H9 (cell line): ENCODE data around the gene RPRD1B. TPM values are rescaled to one million over a fixed set of nuclear protein-coding genes. Genes with fewer than 3 reads are reported as not detected.

Experiments
- DNase-seq: peaks from one replicate; pipeline ENCODE4 v3.0.0-alpha.2; 2017
- H2AFZ ChIP-seq: one replicate; pipeline ENCODE4 v1.6.1; 2013; ENCODE audit warnings: mild to moderate bottlenecking, low read length, control low read depth, moderate library complexity
- H2AK5ac ChIP-seq: 2 replicates; pipeline ENCODE4 v1.6.1; 2013; ENCODE audit warnings: low read length, control low read depth, mixed read lengths; ENCODE audit not compliant: insufficient read length
- H2BK120ac ChIP-seq: one replicate; pipeline ENCODE4 v1.6.1; 2013; ENCODE audit warnings: low read depth, mild to moderate bottlenecking, low read length, control low read depth, inconsistent platforms; ENCODE audit not compliant: poor library complexity, severe bottlenecking
- H2BK12ac ChIP-seq: 2 replicates; pipeline ENCODE4 v1.6.1; 2013; ENCODE audit warnings: low read length, control low read depth, mixed read lengths, low read depth; ENCODE audit not compliant: insufficient read length
- H2BK15ac ChIP-seq: 2 replicates; pipeline ENCODE4 v1.6.1; 2013; ENCODE audit warnings: low read depth, low read length, control low read depth
- H2BK20ac ChIP-seq: one replicate; pipeline ENCODE4 v1.6.1; 2013; ENCODE audit warnings: low read depth, mild to moderate bottlenecking, low read length, control low read depth, inconsistent platforms; ENCODE audit not compliant: poor library complexity, severe bottlenecking
- H2BK5ac ChIP-seq: 2 replicates; pipeline ENCODE4 v1.6.1; 2013; ENCODE audit warnings: low read length, control low read depth, mixed read lengths; ENCODE audit not compliant: insufficient read length
- H3K14ac ChIP-seq: 2 replicates; pipeline ENCODE4 v1.6.1; 2013; ENCODE audit warnings: low read length, control low read depth; ENCODE audit not compliant: insufficient read depth
- H3K18ac ChIP-seq: 2 replicates; pipeline ENCODE4 v1.6.1; 2013; ENCODE audit warnings: low read depth, mild to moderate bottlenecking, mixed read lengths, low read length, control low read depth; ENCODE audit not compliant: insufficient read length
- H3K23ac ChIP-seq: 2 replicates; pipeline ENCODE4 v1.6.1; 2013; ENCODE audit warnings: low read length, control low read depth, mixed read lengths, low read depth; ENCODE audit not compliant: insufficient read length
- H3K23me2 ChIP-seq: 2 replicates; pipeline ENCODE4 v1.6.1; 2013; ENCODE audit warnings: low read depth, mild to moderate bottlenecking, mixed read lengths, low read length, control low read depth; ENCODE audit not compliant: insufficient read length, poor library complexity, severe bottlenecking
- H3K27ac ChIP-seq: 2 replicates; pipeline ENCODE4 v1.5.1; 2013; ENCODE audit warnings: low read length, control low read depth, mixed read lengths, low read depth; ENCODE audit not compliant: insufficient read length
- H3K27me3 ChIP-seq: 2 replicates; pipeline ENCODE4 v1.6.1; 2013; ENCODE audit warnings: low read length, control low read depth, inconsistent platforms; ENCODE audit not compliant: insufficient read depth
- H3K4ac ChIP-seq: 2 replicates; pipeline ENCODE4 v1.6.1; 2013; ENCODE audit warnings: low read depth, mild to moderate bottlenecking, control low read depth, inconsistent platforms, low read length, moderate library complexity
- H3K4me1 ChIP-seq: 2 replicates; pipeline ENCODE4 v1.6.1; 2013; ENCODE audit warnings: low read length, control low read depth, inconsistent platforms; ENCODE audit not compliant: insufficient read depth
- H3K4me2 ChIP-seq: 2 replicates; pipeline ENCODE4 v1.6.1; 2013; ENCODE audit warnings: low read length, control low read depth, mixed read lengths; ENCODE audit not compliant: insufficient read length, insufficient read depth
- H3K56ac ChIP-seq: 2 replicates; pipeline ENCODE4 v1.6.1; 2013; ENCODE audit warnings: low read depth, mild to moderate bottlenecking, mixed read lengths, low read length, control low read depth; ENCODE audit not compliant: insufficient read length
- H3K79me1 ChIP-seq: 2 replicates; pipeline ENCODE4 v1.6.1; 2013; ENCODE audit warnings: low read depth, mild to moderate bottlenecking, moderate library complexity, low read length, control low read depth, inconsistent platforms; ENCODE audit not compliant: insufficient read depth, poor library complexity, severe bottlenecking
- H3K79me2 ChIP-seq: 2 replicates; pipeline ENCODE4 v1.6.1; 2013; ENCODE audit warnings: low read length, control low read depth, inconsistent platforms; ENCODE audit not compliant: insufficient read depth
- H3K9ac ChIP-seq: 2 replicates; pipeline ENCODE4 v1.6.1; 2013; ENCODE audit warnings: low read length, control low read depth, mixed read lengths; ENCODE audit not compliant: insufficient read length; ENCODE audit errors: extremely low read depth
- H3K9me3 ChIP-seq: one replicate; pipeline ENCODE4 v1.6.1; 2013; ENCODE audit warnings: low read depth, low read length, inconsistent platforms; ENCODE audit not compliant: control insufficient read depth
- H3T11ph ChIP-seq: one replicate; pipeline ENCODE4 v1.6.1; 2013; ENCODE audit warnings: mild to moderate bottlenecking, low read length, control low read depth, inconsistent platforms
- H4K20me1 ChIP-seq: one replicate; pipeline ENCODE4 v1.6.1; 2013; ENCODE audit not compliant: control insufficient read depth, insufficient read length, insufficient read depth
- H4K5ac ChIP-seq: 2 replicates; pipeline ENCODE4 v1.6.1; 2013; ENCODE audit warnings: low read depth, mild to moderate bottlenecking, mixed read lengths, low read length, control low read depth; ENCODE audit not compliant: insufficient read length
- H4K8ac ChIP-seq: replicated peaks from 2 replicates; pipeline ENCODE4 v1.6.1; 2013; ENCODE audit warnings: low read length, control low read depth, mixed read lengths, low read depth; ENCODE audit not compliant: insufficient read length
- H4K91ac ChIP-seq: 2 replicates; pipeline ENCODE4 v1.6.1; 2013; ENCODE audit warnings: low read depth, mild to moderate bottlenecking, moderate library complexity, mixed read lengths, low read length, control low read depth; ENCODE audit not compliant: insufficient read length
- H3K27ac Mint-ChIP-seq, 3 experiments: 2 replicates in 2 of 3; 3 replicates in 1 of 3; pipeline ENCODE4 v1.8.0; 2020 to 2021; ENCODE audit warnings: mixed read lengths in 3 of 3, mild to moderate bottlenecking in 1 of 3, moderate library complexity in 1 of 3
- H3K27me3 Mint-ChIP-seq: 2 replicates; pipeline ENCODE4 v1.8.0; 2021; ENCODE audit warnings: low read depth, mild to moderate bottlenecking, moderate library complexity, mixed read lengths
- H3K36me3 Mint-ChIP-seq, 3 experiments: 2 replicates in 2 of 3; 3 replicates in 1 of 3; pipeline ENCODE4 v1.8.0; 2020 to 2021; ENCODE audit warnings: low read depth in 3 of 3, mixed read lengths in 3 of 3; ENCODE audit not compliant: insufficient read depth in 1 of 3
- H3K4me1 Mint-ChIP-seq, 2 experiments: 2 replicates each; pipeline ENCODE4 v1.8.0; 2020; ENCODE audit warnings: mixed read lengths in 2 of 2
- H3K4me3 Mint-ChIP-seq, 2 experiments: 2 replicates in 1 of 2; 3 replicates in 1 of 2; pipeline ENCODE4 v1.8.0; 2020 to 2021; ENCODE audit warnings: mild to moderate bottlenecking in 2 of 2, mixed read lengths in 2 of 2, moderate library complexity in 1 of 2
- H3K9me3 Mint-ChIP-seq, 2 experiments: 2 replicates in 1 of 2; 3 replicates in 1 of 2; pipeline ENCODE4 v1.8.0; 2020; ENCODE audit warnings: mild to moderate bottlenecking in 2 of 2, mixed read lengths in 2 of 2, moderate library complexity in 1 of 2
- WGBS: extraction: QIAGEN DNeasy Blood & Tissue Kit; methylation state at CpG from one replicate; pipeline ENCODE4 v1.1.7; 2013; ENCODE audit warnings: missing lambda C conversion rate, low lambda C conversion rate, mixed read lengths; ENCODE audit not compliant: insufficient read length; ENCODE audit errors: extremely low coverage; 5-methylcytosine and 5-hydroxymethylcytosine counted together
- total RNA-seq: library from RNA; stranded (reverse); gene quantifications from 2 replicates; pipeline ENCODE4 v1.2.1, GENCODE V29; 2021
- TF ChIP-seq, protein P1 (sequence below): fragments of 200-600 bp; sonication (generic); conservative IDR thresholded peaks from 3 replicates; pipeline ENCODE4 v1.8.0; 2021; ENCODE audit warnings: antibody characterized with exemption, mild to moderate bottlenecking

Gene RPRD1B
- total RNA-seq, 1 experiment from 2014 or later = 34.3 TPM

DNA sequence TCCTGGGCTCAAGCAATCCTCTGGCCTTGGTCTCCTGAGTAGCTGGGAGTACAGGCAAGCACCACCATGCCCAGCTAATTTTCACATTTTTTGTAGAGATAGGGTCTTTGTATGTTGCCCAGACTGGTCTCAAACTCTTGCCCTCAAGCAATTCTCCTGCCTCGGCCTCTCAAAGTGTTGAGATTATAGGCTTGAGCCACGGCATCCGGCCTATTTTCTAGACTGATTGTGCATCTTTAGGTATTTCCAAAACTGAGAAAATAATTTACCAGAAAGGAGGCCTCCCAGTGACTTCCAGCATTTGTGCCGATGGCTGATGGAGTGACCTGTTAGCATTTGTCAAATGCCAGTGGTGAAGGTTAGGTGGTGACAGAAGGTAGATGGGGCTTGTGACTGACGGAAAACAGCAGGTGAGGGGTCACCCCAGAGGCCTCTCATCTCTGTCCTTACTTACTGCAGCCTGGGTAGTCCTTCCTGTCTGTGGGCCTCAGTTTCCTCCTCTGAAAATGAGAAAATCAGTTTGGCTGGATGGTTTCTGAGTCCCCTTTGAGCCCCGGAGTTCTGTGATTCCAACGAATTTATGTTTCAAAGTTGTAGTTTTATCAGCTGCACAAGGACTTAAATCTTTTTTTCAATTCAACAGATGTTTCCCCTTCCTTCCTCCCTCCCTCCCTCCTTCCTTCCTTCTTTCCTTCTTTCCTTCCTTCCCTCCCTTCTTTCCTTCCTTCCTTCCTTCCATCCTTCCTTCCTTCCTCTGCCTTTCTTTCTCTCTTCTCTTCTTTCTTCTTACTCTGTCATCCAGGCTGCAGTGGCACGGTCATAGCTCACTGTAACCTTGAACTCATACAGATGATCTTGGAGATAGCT, 78.1 kb downstream of the RPRD1B start:
- H3K27ac Mint-ChIP-seq = no peak overlapping the region
- no peak overlapping the region for H3K23ac ChIP-seq

More for the DNA sequence above, 78.1 kb downstream of the RPRD1B start:
- TF ChIP-seq, protein P1, sequence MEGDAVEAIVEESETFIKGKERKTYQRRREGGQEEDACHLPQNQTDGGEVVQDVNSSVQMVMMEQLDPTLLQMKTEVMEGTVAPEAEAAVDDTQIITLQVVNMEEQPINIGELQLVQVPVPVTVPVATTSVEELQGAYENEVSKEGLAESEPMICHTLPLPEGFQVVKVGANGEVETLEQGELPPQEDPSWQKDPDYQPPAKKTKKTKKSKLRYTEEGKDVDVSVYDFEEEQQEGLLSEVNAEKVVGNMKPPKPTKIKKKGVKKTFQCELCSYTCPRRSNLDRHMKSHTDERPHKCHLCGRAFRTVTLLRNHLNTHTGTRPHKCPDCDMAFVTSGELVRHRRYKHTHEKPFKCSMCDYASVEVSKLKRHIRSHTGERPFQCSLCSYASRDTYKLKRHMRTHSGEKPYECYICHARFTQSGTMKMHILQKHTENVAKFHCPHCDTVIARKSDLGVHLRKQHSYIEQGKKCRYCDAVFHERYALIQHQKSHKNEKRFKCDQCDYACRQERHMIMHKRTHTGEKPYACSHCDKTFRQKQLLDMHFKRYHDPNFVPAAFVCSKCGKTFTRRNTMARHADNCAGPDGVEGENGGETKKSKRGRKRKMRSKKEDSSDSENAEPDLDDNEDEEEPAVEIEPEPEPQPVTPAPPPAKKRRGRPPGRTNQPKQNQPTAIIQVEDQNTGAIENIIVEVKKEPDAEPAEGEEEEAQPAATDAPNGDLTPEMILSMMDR = no peak
- WGBS = no CpG with 5 or more reads among the region's 8 CpGs
- H3K4me1 ChIP-seq = no peaks in the 10 kb centered on the region
- Mint-ChIP-seq H3K4me1 (peaks cover 4 to 7% of the 10 kb centered on the region in 2 experiments), H3K4me3 (no peak overlapping the region), H3K9me3 (no peaks in the 10 kb centered on the region), H3K27me3 (no peaks in the 10 kb centered on the region), H3K36me3 (no peaks in the 10 kb centered on the region)
- H2BK20ac ChIP-seq = no peak overlapping the region
- H3K4me2 ChIP-seq = no peak overlapping the region
- H3K27ac ChIP-seq = no peak overlapping the region
- no peak overlapping the region for H2AFZ ChIP-seq
- H2BK12ac ChIP-seq = no peak overlapping the region
- H4K91ac ChIP-seq = no peak overlapping the region
- no peak overlapping the region for H4K5ac ChIP-seq
- H3K9ac ChIP-seq = no peak overlapping the region
- no peaks in the 10 kb centered on the region for H3K27me3 ChIP-seq
- H3K79me2 ChIP-seq = no peaks in the 10 kb centered on the region
- H2AK5ac ChIP-seq = no peak overlapping the region
- no peaks in the 10 kb centered on the region for H3K9me3 ChIP-seq
- no peak overlapping the region for H3K56ac ChIP-seq
- H3K79me1 ChIP-seq = no peaks in the 10 kb centered on the region
- no peak overlapping the region for H3K18ac ChIP-seq
- no peak overlapping the region for H4K8ac ChIP-seq
- no peak for DNase-seq
- H3T11ph ChIP-seq = no peak overlapping the region
- no peak overlapping the region for H2BK15ac ChIP-seq
- H2BK5ac ChIP-seq = no peak overlapping the region
- no peaks in the 10 kb centered on the region for H3K23me2 ChIP-seq
- H3K4ac ChIP-seq = no peak overlapping the region
- H3K14ac ChIP-seq = no peak overlapping the region
- H4K20me1 ChIP-seq = no peaks in the 10 kb centered on the region
- H2BK120ac ChIP-seq = no peak overlapping the region
